ENCODE results near the gene SENP2.
"Not testable (repeated sequence)": the region's sequence is repeated elsewhere in the genome, so short reads cannot be mapped to it uniquely, and the experiment has no call there.

Gene SENP2

DNA sequence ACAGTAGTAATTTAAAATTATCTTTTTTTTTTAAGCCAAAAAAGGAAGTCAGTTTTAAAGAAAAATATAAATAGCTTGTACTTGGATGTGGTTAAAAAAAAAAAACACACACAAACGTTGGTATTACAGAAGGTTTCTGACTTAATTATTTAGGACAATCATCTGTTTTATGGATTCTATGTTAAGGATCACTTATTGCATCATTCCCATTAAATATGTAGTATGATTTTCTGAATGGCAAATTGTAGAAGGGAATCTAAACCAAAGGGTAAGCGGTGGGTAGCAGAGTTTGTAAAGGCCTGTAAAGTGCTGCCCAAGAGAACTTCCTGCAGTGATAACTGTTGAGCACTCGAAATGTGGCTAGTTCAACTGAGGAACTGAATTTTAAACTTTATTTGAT lies 8.0 kb downstream of the SENP2 start:
- no peak for DNase-seq

DNA sequence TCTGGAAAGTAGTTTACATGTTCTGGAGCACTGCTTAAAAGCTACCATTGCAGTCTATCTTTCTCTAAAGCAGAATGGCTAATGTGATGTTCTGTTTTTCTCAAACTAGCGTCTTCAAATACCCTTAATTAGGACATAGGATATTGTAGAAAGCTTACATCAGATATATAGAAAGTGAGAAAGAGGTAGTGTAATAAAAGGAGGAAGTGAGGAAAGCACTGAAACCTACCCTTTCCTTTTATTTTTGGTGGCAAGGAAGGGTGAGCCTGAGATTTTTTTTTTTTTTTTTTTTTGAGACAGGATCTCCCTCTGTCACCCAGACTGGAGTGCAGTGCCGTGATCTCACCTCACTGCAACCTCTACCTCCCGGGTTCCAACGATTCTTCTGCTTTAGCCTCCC lies 9.4 kb downstream of the SENP2 start:
- peak; percentile 89 for DNase-seq

DNA sequence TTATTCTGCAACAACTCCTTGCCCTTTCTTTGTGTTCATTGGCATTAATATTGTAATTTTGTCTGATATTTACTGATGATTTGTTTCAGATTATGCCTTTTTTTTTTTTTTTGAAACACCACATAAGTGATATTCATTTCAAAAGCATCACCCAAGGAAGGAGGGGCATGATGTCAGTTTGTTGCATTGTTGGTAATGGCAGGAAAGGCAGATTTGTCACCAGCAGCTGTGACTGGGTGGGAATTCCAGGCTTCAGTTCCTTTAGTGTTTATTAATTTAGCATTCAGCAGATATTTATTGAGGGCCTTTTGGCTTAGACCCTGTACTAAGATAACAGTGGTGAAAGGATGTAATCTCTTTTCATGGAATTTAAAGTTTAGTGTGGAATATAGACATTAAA lies 19.5 kb downstream of the SENP2 start:
- no peak for DNase-seq

DNA sequence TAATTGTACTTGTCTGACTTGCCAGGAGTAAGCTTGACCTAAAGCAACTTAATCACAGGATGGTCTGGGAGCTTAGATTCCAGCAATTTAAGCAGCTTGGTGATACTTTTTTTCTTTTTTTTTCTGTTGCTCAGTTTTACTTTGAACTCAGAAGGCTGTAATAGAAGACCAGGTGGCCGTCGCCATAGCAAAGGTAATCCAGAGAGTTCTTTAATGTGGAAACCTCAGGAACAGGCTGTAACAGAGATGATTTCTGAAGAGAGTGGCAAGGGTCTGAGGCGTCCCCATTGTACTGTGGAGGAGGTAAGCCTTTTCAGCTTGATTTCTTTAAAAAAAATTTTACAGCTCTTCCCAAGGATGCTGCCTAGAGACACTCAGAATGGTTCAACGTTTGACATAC lies 20.1 kb downstream of the SENP2 start:
- DNase-seq = no peak

DNA sequence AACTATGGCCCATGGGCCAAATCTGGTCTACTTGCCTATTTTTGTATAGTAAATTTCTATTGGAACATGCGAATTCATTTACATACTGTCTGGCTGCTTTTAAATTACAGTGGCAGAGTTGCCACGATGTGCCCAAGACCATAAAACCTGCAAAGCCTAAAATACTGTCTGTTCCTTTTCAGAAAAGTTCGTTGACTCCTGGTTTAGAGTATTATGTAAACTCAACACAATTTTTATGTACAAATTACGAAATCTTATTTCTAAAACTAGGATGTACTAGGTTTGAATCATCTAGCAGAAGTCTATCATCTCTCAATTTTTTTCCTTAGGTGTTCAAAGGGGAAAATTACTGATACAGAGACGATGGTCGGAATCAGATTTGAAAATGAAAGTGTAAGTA lies 26.9 kb downstream of the SENP2 start:
- DNase-seq = no peak

DNA sequence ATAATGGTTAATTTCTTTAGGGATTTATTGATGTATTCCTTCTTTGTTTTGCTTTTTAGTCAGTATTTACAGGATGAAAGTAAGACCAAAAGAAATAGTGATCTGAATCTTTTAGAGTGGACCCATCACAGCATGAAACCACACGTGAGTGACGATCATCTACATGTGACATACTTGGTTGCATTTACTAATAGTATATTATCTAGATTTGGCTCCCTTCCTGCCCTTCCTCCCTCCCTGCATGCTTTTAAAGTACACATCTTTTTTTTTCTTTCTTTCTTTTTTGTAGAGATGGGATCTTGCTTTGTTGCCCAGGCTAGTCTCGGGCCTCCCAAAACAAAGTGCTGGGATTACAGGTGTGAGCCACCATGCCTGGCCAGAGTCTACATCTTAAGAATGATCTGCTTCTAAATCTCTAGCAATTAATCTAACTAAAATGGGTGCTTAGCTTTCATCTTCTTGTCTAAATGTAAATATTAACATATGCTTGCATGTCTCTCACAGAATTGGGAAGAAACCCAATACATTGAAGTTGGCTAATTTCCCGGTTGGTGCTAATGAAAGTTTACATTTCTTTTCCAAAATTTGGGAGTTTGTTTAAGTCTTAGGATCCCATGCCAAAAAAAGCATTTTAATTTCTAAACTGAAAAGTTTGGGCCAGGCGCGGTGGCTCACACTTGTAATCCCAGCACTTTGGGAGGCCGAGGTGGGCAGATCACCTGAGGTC lies 38.0 kb downstream of the SENP2 start:
- DNase-seq = no peak

- no peak for DNase-seq
Measured at GRCh38 chr3:185625784-185626183, 39.7 kb downstream of the SENP2 start.

- no peak for DNase-seq
Measured at GRCh38 chr3:185629554-185630181, 43.6 kb downstream of the SENP2 start.

DNA sequence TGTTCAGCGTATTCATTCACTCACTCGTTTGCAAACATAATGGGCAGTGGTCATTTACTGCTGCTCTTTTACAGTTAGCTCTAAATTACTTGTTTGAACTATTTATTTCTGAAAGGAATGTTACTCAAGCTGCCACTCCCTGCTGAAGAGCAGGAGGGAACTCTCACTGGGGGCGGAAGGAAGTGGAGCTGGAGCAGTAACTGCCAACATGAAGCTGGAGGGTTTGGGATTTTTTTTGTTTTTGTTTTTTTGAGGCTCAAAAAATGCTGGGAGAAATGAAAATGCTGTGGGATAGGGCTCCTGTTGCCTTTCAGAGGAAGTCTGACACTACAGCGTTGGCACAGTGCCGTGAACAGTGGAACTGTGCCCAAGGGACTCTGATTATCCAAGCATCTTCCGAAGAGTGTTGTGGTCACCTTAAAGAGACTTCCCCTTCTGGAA lies 44.1 kb downstream of the SENP2 start:
- DNase-seq = peak; percentile 2

- no peak for DNase-seq
Measured at GRCh38 chr3:185631108-185631507, 45.0 kb downstream of the SENP2 start.

DNA sequence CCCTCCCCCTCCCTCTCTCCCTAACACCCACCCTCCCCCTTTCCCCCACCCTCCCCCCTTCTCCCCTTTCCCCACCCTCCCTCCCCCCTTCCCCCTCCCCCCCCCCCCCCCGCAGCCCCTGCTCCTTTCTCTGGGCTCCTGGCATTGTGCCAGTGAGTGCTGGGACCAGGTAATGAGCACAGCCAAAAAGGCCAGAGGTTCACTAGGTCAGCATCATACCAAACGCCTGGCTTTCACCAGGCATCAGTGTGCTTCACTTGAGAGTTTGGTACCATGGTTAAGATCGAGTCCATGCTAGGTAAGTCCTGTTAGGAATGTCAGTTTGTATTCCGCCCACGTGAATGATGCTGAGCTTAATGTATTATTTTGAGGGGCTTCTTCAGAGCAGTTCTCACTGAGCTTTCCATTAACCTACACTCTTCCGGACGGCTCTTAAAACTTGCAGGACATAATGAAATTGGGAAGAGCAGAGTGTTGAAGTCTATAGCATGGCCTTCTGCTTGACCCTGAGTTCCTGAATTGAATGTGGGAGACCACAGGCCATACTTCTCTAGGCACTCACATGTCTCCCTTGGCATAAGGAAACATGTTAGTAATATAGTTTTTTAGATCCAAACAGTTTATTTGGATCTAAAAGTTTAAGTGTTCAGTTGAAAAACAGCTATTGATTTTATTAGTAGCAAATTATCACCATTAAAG lies 45.6 kb downstream of the SENP2 start:
- no peak for DNase-seq

DNA sequence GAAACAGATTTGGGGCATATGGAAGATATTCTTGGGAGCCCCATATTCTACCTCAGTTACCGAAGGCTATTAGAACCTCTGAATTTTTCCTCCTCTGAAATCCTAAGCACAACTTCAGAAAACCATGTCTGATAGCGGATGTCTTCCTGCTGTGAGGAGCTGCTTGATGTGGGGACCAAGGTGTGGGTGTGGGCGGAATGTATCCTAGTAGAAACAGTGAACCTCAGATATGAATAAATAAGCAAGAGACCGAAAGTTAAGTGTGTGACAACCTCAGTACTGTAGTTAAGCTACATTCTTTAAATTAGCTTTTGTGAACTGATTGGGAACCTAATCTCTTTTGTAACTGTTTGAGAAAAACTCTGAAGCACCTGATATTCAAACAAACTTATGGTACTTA lies 46.9 kb downstream of the SENP2 start:
- DNase-seq = no peak

DNA sequence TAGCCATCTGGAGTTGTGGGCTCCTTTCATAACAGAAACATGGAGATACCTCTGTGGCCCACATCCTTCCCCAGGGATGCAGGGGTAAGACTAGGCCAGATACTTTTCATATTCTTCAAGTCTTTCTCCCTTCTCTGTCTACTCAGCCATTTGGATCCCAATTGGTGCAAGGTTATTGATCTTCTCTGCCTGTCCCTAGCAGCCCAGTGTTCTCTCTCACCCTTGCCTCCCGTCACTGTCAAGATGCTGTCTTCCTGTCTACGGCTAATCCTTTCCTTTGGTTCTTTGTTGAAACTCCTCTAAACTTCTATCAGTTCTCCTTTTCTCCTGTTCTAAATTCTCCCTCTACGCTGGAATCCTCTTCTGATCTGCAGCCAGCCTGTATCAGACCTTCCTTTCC lies 51.3 kb downstream of the SENP2 start:
- DNase-seq = no peak

DNA sequence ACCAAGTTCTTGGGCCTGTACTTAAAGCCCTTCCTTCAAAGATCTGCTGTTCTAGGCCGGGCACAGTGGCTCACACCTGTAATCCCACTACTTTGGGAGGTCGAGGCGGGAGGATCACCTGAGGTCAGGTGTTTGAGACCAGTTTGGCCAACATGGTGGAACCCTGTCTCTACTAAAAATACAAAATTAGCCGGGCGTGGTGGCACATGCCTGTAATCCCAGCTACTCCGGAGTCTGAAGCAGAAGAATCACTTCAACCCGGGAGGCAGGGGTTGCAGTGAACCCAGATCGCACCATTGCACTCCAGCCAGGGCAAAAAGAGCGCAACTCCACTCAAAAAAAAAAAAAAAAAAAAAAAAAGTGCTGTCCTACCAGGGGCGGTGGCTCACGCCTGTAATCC lies 52.6 kb downstream of the SENP2 start:
- DNase-seq = not testable (repeated sequence)

DNA sequence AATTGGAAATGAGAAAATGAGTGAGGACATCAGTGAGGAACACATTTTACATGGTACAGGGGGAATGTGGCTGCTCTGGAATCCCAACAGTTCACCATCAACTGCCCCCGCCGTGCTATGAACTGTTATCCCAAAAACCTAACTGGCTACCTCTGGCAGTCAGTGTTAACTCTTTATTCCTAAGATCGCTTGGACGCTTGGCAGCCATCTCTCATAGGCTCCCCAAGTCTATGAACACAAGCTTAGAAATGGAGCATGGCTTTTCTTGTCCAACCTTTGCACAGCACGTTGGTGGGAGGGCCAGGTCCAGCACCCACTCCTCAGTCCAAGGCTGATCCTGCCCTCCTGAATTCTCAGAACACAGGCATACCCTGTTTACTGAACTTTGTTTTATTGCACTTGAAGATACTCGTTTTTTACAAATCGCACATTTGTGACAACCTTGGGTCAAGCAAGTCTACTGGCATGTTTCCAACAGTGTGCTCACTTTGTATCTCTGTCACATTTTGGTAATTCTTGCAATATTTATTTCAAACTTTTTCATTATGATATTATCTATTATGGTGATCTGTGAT lies 53.6 kb downstream of the SENP2 start:
- DNase-seq = no peak

GRCh38 chr3:185640308-185640707 lies 54.2 kb downstream of the SENP2 start:
- no peak for DNase-seq

DNA sequence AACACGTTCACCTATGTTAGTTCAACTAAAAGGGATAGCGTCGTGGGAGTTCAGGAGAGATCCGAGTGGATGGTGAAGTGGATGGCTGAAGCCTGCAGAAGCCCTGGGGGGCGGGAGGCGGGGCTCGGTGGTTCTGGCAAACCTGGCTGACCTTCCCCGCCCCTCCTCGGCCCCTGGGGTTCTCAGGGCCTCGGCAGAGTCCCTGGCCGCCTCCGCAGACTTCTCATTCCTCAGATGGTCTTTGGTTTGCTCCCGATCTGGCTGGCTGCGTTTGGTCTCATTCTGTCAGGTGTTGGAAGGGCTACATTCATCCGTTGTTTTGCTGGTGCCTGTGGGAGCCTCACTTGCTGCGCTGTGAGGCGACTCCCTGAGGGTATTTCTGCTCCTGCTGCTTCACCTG lies 59.1 kb downstream of the SENP2 start:
- DNase-seq = not testable (repeated sequence)

- no peak for DNase-seq
Measured at GRCh38 chr3:185645596-185646381, 59.7 kb downstream of the SENP2 start.

GRCh38 chr3:185646382-185647133 lies 60.5 kb downstream of the SENP2 start:
- no peak for DNase-seq

GRCh38 chr3:185647134-185647879 lies 61.2 kb downstream of the SENP2 start:
- no peak for DNase-seq

GRCh38 chr3:185647880-185648210 lies 61.8 kb downstream of the SENP2 start:
- no peak for DNase-seq

DNA sequence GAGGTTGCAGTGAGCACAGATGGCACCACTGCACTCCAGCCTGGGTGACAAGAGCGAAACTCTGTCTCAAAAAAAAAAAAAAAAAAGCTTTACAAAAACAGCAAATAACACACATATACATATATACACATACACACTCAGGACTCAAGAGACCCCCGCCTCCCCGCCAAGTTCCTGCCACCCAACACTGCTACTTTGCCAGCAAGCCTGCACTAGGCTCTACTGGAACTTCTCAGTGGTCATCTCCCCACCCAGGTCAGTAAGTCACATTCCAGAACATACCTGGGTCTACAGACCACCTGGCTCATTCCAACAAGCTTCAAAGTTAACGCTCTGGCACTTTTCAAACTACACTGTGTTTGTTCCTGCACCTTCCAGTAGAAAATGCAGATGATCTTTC lies 62.3 kb downstream of the SENP2 start:
- DNase-seq = no peak

All from inflammatory macrophage treated with lipopolysaccharide for 4 hours (primary cell).